Peyer's patch (tissue), 4 donors: Measurements from ENCODE around the gene PPP2R2D.

Source experiments
- CTCF ChIP-seq, 6 experiments: fragments of 450-650 bp in 4 of 6; fragments of 200-600 bp in 2 of 6; sonication (generic) in 1 of 6; IDR thresholded peaks; one replicate each; pipeline ENCODE4 v1.5.1; 2017 to 2019; ENCODE audit warnings: antibody characterized with exemption in 6 of 6, mild to moderate bottlenecking in 3 of 6, moderate library complexity in 1 of 6
- POLR2A ChIP-seq, 2 donors: fragments of 450-650 bp; IDR thresholded peaks; one replicate each; pipeline ENCODE4 v1.5.1; 2017; ENCODE audit warnings: antibody characterized with exemption in 2 of 2, mild to moderate bottlenecking in 2 of 2, moderate library complexity in 2 of 2

DNA sequence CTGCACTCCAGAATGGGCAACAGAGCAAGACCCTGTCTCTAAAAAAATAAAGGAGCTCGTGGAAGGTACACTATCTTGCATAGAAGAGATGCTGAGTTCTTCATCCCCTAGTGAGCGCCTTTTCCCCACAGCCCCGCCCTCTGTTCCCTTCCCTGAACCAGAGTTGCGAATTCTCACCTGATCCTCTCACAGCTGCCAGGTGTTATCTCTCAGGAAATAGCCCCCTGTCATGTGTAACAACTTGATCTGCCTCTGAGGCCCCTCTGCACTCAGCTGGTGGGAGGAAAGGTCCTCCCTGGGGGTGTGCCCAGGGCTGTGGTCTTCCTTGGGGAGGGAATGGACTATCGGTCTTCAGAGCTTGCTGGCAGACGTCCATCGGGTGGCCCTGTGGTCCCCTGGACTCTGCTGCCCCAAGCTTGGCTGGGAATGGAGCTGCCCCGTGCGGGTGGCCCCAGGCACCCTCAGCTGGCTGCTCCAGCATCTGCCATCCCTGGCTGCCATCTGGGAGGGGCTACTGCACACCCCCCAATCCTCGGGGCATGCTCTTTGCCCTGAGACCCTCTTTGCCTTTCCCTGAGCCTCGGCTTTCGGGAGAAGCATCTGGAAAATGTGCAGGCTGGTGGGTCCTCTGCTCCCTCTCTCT, 102.6 kb downstream of the PPP2R2D start:
- TF ChIP-seq CTCF (IDR thresholded peaks at IDR 0.05), result no peak
- no peak for TF ChIP-seq POLR2A (IDR thresholded peaks at IDR 0.05)
